WERI-Rb-1 (cell line): Measurements from ENCODE around the gene MRTFA.

Experiments used
- DNase-seq: peaks from one replicate; pipeline ENCODE4 v3.0.0-alpha.2; 2020
- H3K27ac ChIP-seq: fragments of 250-450 bp; sonication (Bioruptor Pico); 2 replicates; pipeline ENCODE4 v1.5.1; 2020; ENCODE audit warnings: mild to moderate bottlenecking, moderate library complexity
- H3K27me3 ChIP-seq: fragments of 250-450 bp; sonication (Bioruptor Pico); 2 replicates; pipeline ENCODE4 v1.5.1; 2021; ENCODE audit warnings: mild to moderate bottlenecking, low read depth, moderate library complexity; ENCODE audit not compliant: insufficient read depth, severe bottlenecking
- H3K36me3 ChIP-seq: fragments of 250-450 bp; sonication (Bioruptor Pico); 2 replicates; pipeline ENCODE4 v1.5.1; 2020; ENCODE audit warnings: mild to moderate bottlenecking, moderate library complexity
- H3K4me3 ChIP-seq: 2 replicates; pipeline ENCODE4 v1.5.1; 2011; ENCODE audit warnings: low read depth, mild to moderate bottlenecking, control low read depth, low read length
- H3K9me3 ChIP-seq: fragments of 250-450 bp; sonication (Bioruptor Pico); 2 replicates; pipeline ENCODE4 v1.5.1; 2021; ENCODE audit warnings: mild to moderate bottlenecking, moderate library complexity; ENCODE audit not compliant: severe bottlenecking
- CTCF ChIP-seq: IDR thresholded peaks from 2 replicates; pipeline ENCODE4 v1.5.1; 2011; ENCODE audit warnings: low read depth, mild to moderate bottlenecking, control low read depth, inconsistent platforms, low read length

MRTFA gene

GRCh38 chr22:40401532-40401931 lies 235.0 kb downstream of the MRTFA start:
- peaks cover 51% of the 10 kb centered on the region for H3K36me3 ChIP-seq
- no peak overlapping the region for H3K4me3 ChIP-seq
- no peak for DNase-seq
- H3K9me3 ChIP-seq, result no peaks in the 10 kb centered on the region
- no peak for TF ChIP-seq CTCF
- no peaks in the 10 kb centered on the region for H3K27me3 ChIP-seq
- no peak overlapping the region for H3K27ac ChIP-seq

GRCh38 chr22:40400159-40400558 lies 236.4 kb downstream of the MRTFA start:
- DNase-seq, result no peak
- no peak overlapping the region for H3K27ac ChIP-seq

GRCh38 chr22:40399621-40400020 lies 236.9 kb downstream of the MRTFA start:
- no peak for TF ChIP-seq CTCF
- Histone ChIP-seq H3K27me3 (no peaks in the 10 kb centered on the region), H3K9me3 (no peaks in the 10 kb centered on the region), H3K27ac (no peak overlapping the region), H3K4me3 (no peak overlapping the region), H3K36me3 (peaks cover 37% of the 10 kb centered on the region)
- no peak for DNase-seq

More at GRCh38 chr22:40400159-40400558, 236.4 kb downstream of the MRTFA start:
- no peaks in the 10 kb centered on the region for H3K27me3 ChIP-seq
- no peaks in the 10 kb centered on the region for H3K9me3 ChIP-seq
- no peak overlapping the region for H3K4me3 ChIP-seq
- H3K36me3 ChIP-seq, result peaks cover 40% of the 10 kb centered on the region
- no peak for TF ChIP-seq CTCF

GRCh38 chr22:40397396-40397795 lies 239.1 kb downstream of the MRTFA start:
- no peak for DNase-seq
- Histone ChIP-seq H3K9me3 (no peaks in the 10 kb centered on the region), H3K27me3 (no peaks in the 10 kb centered on the region), H3K36me3 (peaks cover 19% of the 10 kb centered on the region), H3K4me3 (no peak overlapping the region), H3K27ac (no peak overlapping the region)
- TF ChIP-seq CTCF, result no peak

- H3K27ac ChIP-seq, result no peak overlapping the region
- no peaks in the 10 kb centered on the region for H3K9me3 ChIP-seq
- no peak for TF ChIP-seq CTCF
- no peak for DNase-seq
- H3K27me3 ChIP-seq, result no peaks in the 10 kb centered on the region
- no peak overlapping the region for H3K4me3 ChIP-seq
- H3K36me3 ChIP-seq, result peaks cover 14% of the 10 kb centered on the region
These were observed 239.6 kb downstream of the MRTFA start for GRCh38 chr22:40396882-40397281.

- H3K36me3 ChIP-seq, result peaks cover 1% of the 10 kb centered on the region
- no peak for TF ChIP-seq CTCF
- no peak overlapping the region for H3K27ac ChIP-seq
These were observed 240.9 kb downstream of the MRTFA start for GRCh38 chr22:40395607-40396006.

More at GRCh38 chr22:40395607-40396006, 240.9 kb downstream of the MRTFA start:
- H3K27me3 ChIP-seq, result no peaks in the 10 kb centered on the region
- no peak overlapping the region for H3K4me3 ChIP-seq
- no peaks in the 10 kb centered on the region for H3K9me3 ChIP-seq
- no peak for DNase-seq
